NB4 (cell line): Measurements from ENCODE around the gene IL36G.

Source experiments
- DNase-seq: peaks from one replicate; pipeline ENCODE4 v3.0.0; 2010; ENCODE audit warnings: low read depth
- H3K4me3 ChIP-seq: one replicate; pipeline ENCODE4 v1.5.1; 2011; ENCODE audit warnings: mild to moderate bottlenecking, low read depth, low read length, moderate library complexity
- CTCF ChIP-seq: IDR thresholded peaks from one replicate; pipeline ENCODE4 v1.5.1; 2012; ENCODE audit warnings: low read depth, low read length
- MAX ChIP-seq: IDR thresholded peaks from 2 replicates; pipeline ENCODE4 v1.6.1; 2011; ENCODE audit warnings: low read depth, low read length
- MYC ChIP-seq: IDR thresholded peaks from 2 replicates; pipeline ENCODE4 v1.6.1; 2011; ENCODE audit warnings: low read depth, low read length
- POLR2A ChIP-seq: IDR thresholded peaks from 2 replicates; pipeline ENCODE4 v1.6.1; 2011; ENCODE audit warnings: mild to moderate bottlenecking; ENCODE audit not compliant: insufficient read length; ENCODE audit errors: extremely low read depth

IL36G gene

GRCh38 chr2:112980537-112980936 lies 2.7 kb downstream of the IL36G start:
- TF ChIP-seq MAX = no peak
- TF ChIP-seq MYC = no peak
- no peak for TF ChIP-seq POLR2A
- no peak for TF ChIP-seq CTCF
- no peak for DNase-seq
- H3K4me3 ChIP-seq = no peak overlapping the region

- TF ChIP-seq MAX (no peak), POLR2A (no peak), MYC (no peak), CTCF (no peak)
- DNase-seq = no peak
- H3K4me3 ChIP-seq = no peak overlapping the region
These were observed 7.3 kb downstream of the IL36G start for GRCh38 chr2:112985090-112985489.

GRCh38 chr2:112989611-112990010 lies 11.8 kb downstream of the IL36G start:
- no peak for DNase-seq
- TF ChIP-seq CTCF = no peak
- TF ChIP-seq MYC = no peak
- no peak for TF ChIP-seq MAX
- TF ChIP-seq POLR2A = no peak
- no peak overlapping the region for H3K4me3 ChIP-seq

GRCh38 chr2:112993831-112994230 lies 16.0 kb downstream of the IL36G start:
- no peak overlapping the region for H3K4me3 ChIP-seq
- TF ChIP-seq CTCF = no peak
- TF ChIP-seq POLR2A = no peak
- TF ChIP-seq MAX = no peak
- TF ChIP-seq MYC = no peak
- no peak for DNase-seq

GRCh38 chr2:112994648-112995047 lies 16.8 kb downstream of the IL36G start:
- TF ChIP-seq MAX (no peak), MYC (no peak), POLR2A (no peak), CTCF (no peak)
- no peak for DNase-seq
- no peak overlapping the region for H3K4me3 ChIP-seq
